IMR-90 (cell line): Measurements from ENCODE around the gene PMM2. TPM values are rescaled to one million over a fixed set of nuclear protein-coding genes. Genes with fewer than 3 reads are reported as not detected.

Experiments
- ATAC-seq: fragments of 200-7000 bp; cut with Tn5 transposase; 2 replicates; pipeline ENCODE4 v1.9.1; 2020; ENCODE audit warnings: low read depth, mild to moderate bottlenecking, moderate library complexity
- BruUV-seq: library from RNA; stranded (reverse); fragments of 400-500 nt; replicated peaks from 2 replicates; lab custom pipeline; 2021; lab: Mats Ljungman, UMichigan
- CTCF ChIA-PET: fragments of 300-600 bp; formaldehyde crosslinking; extraction: SDS; loops from one replicate; lab custom pipeline; 2021; ENCODE audit warnings: antibody characterized with exemption; lab: Yijun Ruan, JAX
- POLR2A ChIA-PET: fragments of 300-600 bp; sonication (Branson Sonifier 250); formaldehyde crosslinking; loops from one replicate; lab custom pipeline; 2022; ENCODE audit warnings: antibody characterized with exemption; ENCODE audit not compliant: unreplicated experiment; lab: Charles Lee
- DNase-seq: peaks from one replicate; pipeline ENCODE4 v3.0.0; 2013
- H2AFZ ChIP-seq: replicated peaks from 2 replicates; pipeline ENCODE3; 2013; ENCODE audit warnings: low read length, mild to moderate bottlenecking; ENCODE audit not compliant: poor library complexity
- H2AK5ac ChIP-seq: 2 replicates; pipeline ENCODE4 v1.6.1; 2013; ENCODE audit warnings: low read depth, low read length, inconsistent platforms
- H2AK9ac ChIP-seq: replicated peaks from 2 replicates; pipeline ENCODE3; 2013; ENCODE audit warnings: mild to moderate bottlenecking, low read depth, low read length, moderate library complexity; ENCODE audit not compliant: poor library complexity
- H2BK120ac ChIP-seq: 2 replicates; pipeline ENCODE4 v1.6.1; 2013; ENCODE audit warnings: low read depth, low read length, inconsistent platforms
- H2BK15ac ChIP-seq: 3 replicates; pipeline ENCODE4 v1.6.1; 2013; ENCODE audit warnings: low read depth, low read length, inconsistent platforms
- H2BK20ac ChIP-seq: 2 replicates; pipeline ENCODE4 v1.6.1; 2013; ENCODE audit warnings: low read depth, mild to moderate bottlenecking, inconsistent platforms, low read length, moderate library complexity
- H2BK5ac ChIP-seq: 2 replicates; pipeline ENCODE4 v1.6.1; 2013; ENCODE audit warnings: mild to moderate bottlenecking, low read depth, low read length, inconsistent platforms; ENCODE audit not compliant: poor library complexity, severe bottlenecking
- H3K14ac ChIP-seq: replicated peaks from 2 replicates; pipeline ENCODE4 v1.6.1; 2013; ENCODE audit warnings: low read depth, low read length, inconsistent platforms
- H3K18ac ChIP-seq: 2 replicates; pipeline ENCODE4 v1.6.1; 2013; ENCODE audit warnings: low read depth, low read length, control low read depth
- H3K23ac ChIP-seq: 2 replicates; pipeline ENCODE4 v1.6.1; 2013; ENCODE audit warnings: low read depth, low read length, inconsistent platforms
- H3K27ac ChIP-seq: 2 replicates; pipeline ENCODE4 v1.5.1; 2013; ENCODE audit warnings: mild to moderate bottlenecking, control low read depth, low read length; ENCODE audit not compliant: insufficient read depth
- H3K27me3 ChIP-seq: 2 replicates; pipeline ENCODE4 v1.6.1; 2013; ENCODE audit warnings: low read length; ENCODE audit not compliant: control insufficient read depth, insufficient read depth
- H3K36me3 ChIP-seq: 2 replicates; pipeline ENCODE4 v1.6.1; 2013; ENCODE audit warnings: low read length, mixed read lengths; ENCODE audit not compliant: control insufficient read depth, insufficient read depth
- H3K4ac ChIP-seq: 2 replicates; pipeline ENCODE4 v1.6.1; 2013; ENCODE audit warnings: low read depth, low read length, inconsistent platforms
- H3K4me1 ChIP-seq: 2 replicates; pipeline ENCODE4 v1.6.1; 2013; ENCODE audit warnings: low read length, mixed read lengths; ENCODE audit not compliant: control insufficient read depth, insufficient read depth
- H3K4me2 ChIP-seq: 2 replicates; pipeline ENCODE4 v1.6.1; 2013; ENCODE audit warnings: low read depth, mild to moderate bottlenecking, control low read depth, low read length, moderate library complexity
- H3K4me3 ChIP-seq: 2 replicates; pipeline ENCODE4 v1.5.1; 2013; ENCODE audit warnings: low read depth, mild to moderate bottlenecking, control low read depth, low read length, moderate library complexity; ENCODE audit not compliant: insufficient read depth
- H3K56ac ChIP-seq: 2 replicates; pipeline ENCODE4 v1.6.1; 2013; ENCODE audit warnings: low read length, inconsistent platforms; ENCODE audit not compliant: insufficient read depth; ENCODE audit errors: extremely low read depth
- H3K79me1 ChIP-seq, 2 experiments: 2 replicates each; pipeline ENCODE4 v1.6.1; 2013; ENCODE audit warnings: low read length in 2 of 2, inconsistent platforms in 1 of 2, low read depth in 1 of 2
- H3K9ac ChIP-seq: 2 replicates; pipeline ENCODE4 v1.6.1; 2013; ENCODE audit warnings: low read depth, low read length, control low read depth
- H3K9me1 ChIP-seq: 2 replicates; pipeline ENCODE4 v1.6.1; 2013; ENCODE audit warnings: low read length, inconsistent platforms; ENCODE audit not compliant: insufficient read depth
- H3K9me3 ChIP-seq: 2 replicates; pipeline ENCODE4 v1.6.1; 2013; ENCODE audit warnings: low read length; ENCODE audit not compliant: control insufficient read depth, insufficient read depth
- H4K20me1 ChIP-seq: 2 replicates; pipeline ENCODE4 v1.6.1; 2013; ENCODE audit warnings: low read length, inconsistent platforms; ENCODE audit not compliant: insufficient read depth
- H4K5ac ChIP-seq: 2 replicates; pipeline ENCODE4 v1.6.1; 2013; ENCODE audit warnings: mild to moderate bottlenecking, low read depth, low read length, control low read depth
- H4K8ac ChIP-seq, 2 experiments: 2 replicates each; pipeline ENCODE4 v1.6.1; 2013; ENCODE audit warnings: low read depth in 2 of 2, low read length in 2 of 2, control low read depth in 1 of 2, inconsistent platforms in 1 of 2
- H4K91ac ChIP-seq: 2 replicates; pipeline ENCODE4 v1.6.1; 2013; ENCODE audit warnings: low read depth, low read length, inconsistent platforms; ENCODE audit not compliant: insufficient read depth
- BHLHE40 ChIP-seq: fragments of 150-350 bp; IDR thresholded peaks from 2 replicates; pipeline ENCODE4 v1.6.1; 2016; ENCODE audit warnings: mild to moderate bottlenecking, low read depth, low read length
- CEBPB ChIP-seq: IDR thresholded peaks from 2 replicates; pipeline ENCODE4 v1.6.1; 2012; ENCODE audit warnings: low read depth, low read length, improper control_type of control experiment
- MAFK ChIP-seq: IDR thresholded peaks from 2 replicates; pipeline ENCODE4 v1.6.1; 2012; ENCODE audit warnings: low read depth, low read length, improper control_type of control experiment
- NFE2L2 ChIP-seq: fragments of 150-350 bp; IDR thresholded peaks from 2 replicates; pipeline ENCODE4 v1.6.1; 2016; ENCODE audit warnings: low read depth, mild to moderate bottlenecking, low read length
- POLR2A ChIP-seq: IDR thresholded peaks from 2 replicates; pipeline ENCODE4 v1.6.1; 2012; ENCODE audit warnings: mild to moderate bottlenecking, low read depth, low read length
- RAD21 ChIP-seq: IDR thresholded peaks from 2 replicates; pipeline ENCODE4 v1.6.1; 2012; ENCODE audit warnings: low read length, improper control_type of control experiment
- RFX5 ChIP-seq: IDR thresholded peaks from 2 replicates; pipeline ENCODE4 v1.8.0; 2012; ENCODE audit warnings: low read depth, mild to moderate bottlenecking, low read length, moderate library complexity
- SMC3 ChIP-seq: fragments of 150-350 bp; IDR thresholded peaks from 2 replicates; pipeline ENCODE4 v1.6.1; 2016; ENCODE audit warnings: low read depth, mild to moderate bottlenecking, antibody characterized with exemption, low read length, moderate library complexity
- WGBS, 2 experiments: methylation state at CpG; one replicate each; pipeline versions ENCODE4 v1.1.5 to v1.1.7; 2013; ENCODE audit warnings: missing lambda C conversion rate in 2 of 2; ENCODE audit not compliant: insufficient read length in 1 of 2; ENCODE audit errors: extremely low coverage in 2 of 2; 5-methylcytosine and 5-hydroxymethylcytosine counted together
- dilution Hi-C: fragments of 300-500 bp; cut with HindIII; formaldehyde crosslinking; loops from one replicate; pipeline ENCODE4 v1.14.3; 2018; ENCODE audit warnings: low sequenced_read_pairs; ENCODE audit not compliant: unreplicated experiment
- in situ Hi-C: fragments of 300-500 bp; cut with MboI; formaldehyde crosslinking; loops from 3 replicates; pipeline ENCODE4 v1.14.3; 2019; ENCODE audit warnings: low sequenced_read_pairs, inconsistent platforms, mixed read lengths
- intact Hi-C: fragments of 100-400 bp; cut with micrococcal nuclease; formaldehyde crosslinking; loops from 2 replicates; pipeline ENCODE4 v1.10.0; 2022
- polyA plus RNA-seq, 3 experiments: library from polyadenylated mRNA; depleted of rRNA; stranded (reverse); fragments of >200 nt; gene quantifications; 2 replicates each; pipeline ENCODE4 v1.2.3, GENCODE V29; 2012; ENCODE audit warnings: low replicate concordance in 1 of 3
- total RNA-seq: library from RNA; depleted of rRNA; stranded (reverse); fragments of >200 nt; gene quantifications from 2 replicates; pipeline ENCODE4 v1.2.3, GENCODE V29; 2012
- TF ChIP-seq, protein P1 (sequence below): conservative IDR thresholded peaks from 2 replicates; pipeline ENCODE4 v1.5.1; 2012; ENCODE audit warnings: mild to moderate bottlenecking, low read depth, low read length, improper control_type of control experiment
- TF ChIP-seq, protein P2 (sequence below): fragments of 150-350 bp; IDR thresholded peaks from 2 replicates; pipeline ENCODE4 v1.6.1; 2017; ENCODE audit warnings: mild to moderate bottlenecking, antibody characterized with exemption, low read length, low read depth
- TF ChIP-seq, protein P3 (sequence below): fragments of 150-350 bp; IDR thresholded peaks from 2 replicates; pipeline ENCODE4 v1.6.1; 2016; ENCODE audit warnings: low read depth, mild to moderate bottlenecking, low read length, moderate library complexity, borderline replicate concordance

Gene PMM2
- total and polyA plus RNA-seq, 2 of the 4 experiments (the other 2 are of a cell fraction): 25.8 to 38.9 TPM

DNA sequence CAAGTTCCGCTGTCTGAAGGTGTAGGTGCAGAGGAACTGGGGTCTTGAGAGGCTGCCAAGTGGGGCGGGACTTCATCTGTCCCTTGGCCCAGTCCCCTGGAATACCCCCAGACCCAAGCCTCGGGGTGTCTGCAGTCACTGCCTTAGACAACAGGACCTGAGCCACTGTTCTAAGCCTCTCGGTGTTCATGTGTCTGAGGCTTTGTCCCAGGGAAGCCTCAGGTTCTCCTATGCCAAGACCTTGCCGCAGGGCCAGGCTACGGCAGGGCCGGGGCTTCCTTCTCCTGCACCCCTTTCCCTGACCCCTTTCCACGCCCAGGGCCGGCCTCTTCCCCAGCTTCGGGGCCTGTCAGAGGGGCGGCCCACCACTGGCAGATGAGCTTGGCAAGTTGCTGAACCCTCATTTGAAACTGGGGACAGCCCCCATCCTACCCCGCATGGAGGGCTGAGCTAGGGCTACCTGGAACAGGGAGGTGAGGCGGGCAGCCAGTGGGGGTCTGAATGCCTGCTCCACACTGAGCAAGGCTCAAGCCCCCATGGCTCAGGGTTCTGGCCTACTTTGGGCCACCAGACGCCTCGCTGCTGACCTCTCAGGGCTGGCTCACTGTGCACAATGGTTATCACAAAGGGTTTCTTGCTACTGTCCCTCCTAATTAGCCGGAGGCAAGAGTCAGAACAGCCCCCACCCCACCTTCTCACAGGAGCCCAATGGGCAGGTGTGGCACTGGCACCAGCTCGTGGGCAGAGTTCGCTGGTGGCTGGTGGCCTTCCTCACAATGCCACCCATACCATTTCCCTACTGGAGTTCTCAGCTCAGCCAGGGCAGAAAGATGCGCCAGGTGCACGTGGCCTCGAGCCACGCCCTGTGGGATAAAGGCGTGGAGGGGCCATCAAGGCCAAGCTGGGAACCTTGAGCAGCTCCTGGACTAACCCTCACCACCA lies 91.6 kb downstream of the PMM2 start:
- Histone ChIP-seq H3K9ac (no peak overlapping the region), H2AK5ac (no peak overlapping the region), H3K18ac (no peak overlapping the region), H3K4me2 (no peak overlapping the region), H3K4me3 (no peak overlapping the region), H2BK20ac (no peak overlapping the region), H4K91ac (no peak overlapping the region), H3K79me1 (peaks cover 18 to 66% of the 10 kb centered on the region in 2 experiments; a peak in 3 of 4 replicates), H4K5ac (no peak overlapping the region), H3K27me3 (no peaks in the 10 kb centered on the region), H2BK5ac (no peak overlapping the region), H2BK15ac (no peak overlapping the region), H3K4ac (no peak overlapping the region), H4K8ac (no peak overlapping the region), H3K4me1 (peaks cover 25% of the 10 kb centered on the region), H2BK120ac (no peak overlapping the region), H3K14ac (no peak overlapping the region), H2AFZ (peak overlapping the region; percentile 44), H3K56ac (no peak overlapping the region), H3K9me1 (peaks cover 33% of the 10 kb centered on the region), H3K9me3 (no peaks in the 10 kb centered on the region), H3K36me3 (peaks cover 37% of the 10 kb centered on the region), H2AK9ac (peak overlapping the region; percentile 31), H4K20me1 (peaks cover 38% of the 10 kb centered on the region), H3K23ac (no peak overlapping the region), H3K27ac (no peak overlapping the region)
- POLR2A ChIA-PET: no interaction called here
- BruUV-seq: no TSS peak
- CTCF ChIA-PET: interaction anchor here (0.5 to 1.1 kb wide), 3 partner anchors 9 to 78 kb away, joined by 3 to 4 read pairs (median 4); no protein-coding TSS in a partner anchor
- no peak for TF ChIP-seq RAD21
- TF ChIP-seq NFE2L2: no peak
- no peak for TF ChIP-seq RFX5
- TF ChIP-seq POLR2A: no peak
- TF ChIP-seq CEBPB: no peak
- no peak for TF ChIP-seq SMC3
- no peak for TF ChIP-seq MAFK
- no peak for TF ChIP-seq BHLHE40
- TF ChIP-seq, protein P1, sequence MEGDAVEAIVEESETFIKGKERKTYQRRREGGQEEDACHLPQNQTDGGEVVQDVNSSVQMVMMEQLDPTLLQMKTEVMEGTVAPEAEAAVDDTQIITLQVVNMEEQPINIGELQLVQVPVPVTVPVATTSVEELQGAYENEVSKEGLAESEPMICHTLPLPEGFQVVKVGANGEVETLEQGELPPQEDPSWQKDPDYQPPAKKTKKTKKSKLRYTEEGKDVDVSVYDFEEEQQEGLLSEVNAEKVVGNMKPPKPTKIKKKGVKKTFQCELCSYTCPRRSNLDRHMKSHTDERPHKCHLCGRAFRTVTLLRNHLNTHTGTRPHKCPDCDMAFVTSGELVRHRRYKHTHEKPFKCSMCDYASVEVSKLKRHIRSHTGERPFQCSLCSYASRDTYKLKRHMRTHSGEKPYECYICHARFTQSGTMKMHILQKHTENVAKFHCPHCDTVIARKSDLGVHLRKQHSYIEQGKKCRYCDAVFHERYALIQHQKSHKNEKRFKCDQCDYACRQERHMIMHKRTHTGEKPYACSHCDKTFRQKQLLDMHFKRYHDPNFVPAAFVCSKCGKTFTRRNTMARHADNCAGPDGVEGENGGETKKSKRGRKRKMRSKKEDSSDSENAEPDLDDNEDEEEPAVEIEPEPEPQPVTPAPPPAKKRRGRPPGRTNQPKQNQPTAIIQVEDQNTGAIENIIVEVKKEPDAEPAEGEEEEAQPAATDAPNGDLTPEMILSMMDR: no peak
- TF ChIP-seq, protein P2, sequence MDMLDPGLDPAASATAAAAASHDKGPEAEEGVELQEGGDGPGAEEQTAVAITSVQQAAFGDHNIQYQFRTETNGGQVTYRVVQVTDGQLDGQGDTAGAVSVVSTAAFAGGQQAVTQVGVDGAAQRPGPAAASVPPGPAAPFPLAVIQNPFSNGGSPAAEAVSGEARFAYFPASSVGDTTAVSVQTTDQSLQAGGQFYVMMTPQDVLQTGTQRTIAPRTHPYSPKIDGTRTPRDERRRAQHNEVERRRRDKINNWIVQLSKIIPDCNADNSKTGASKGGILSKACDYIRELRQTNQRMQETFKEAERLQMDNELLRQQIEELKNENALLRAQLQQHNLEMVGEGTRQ: no peak
- TF ChIP-seq, protein P3, sequence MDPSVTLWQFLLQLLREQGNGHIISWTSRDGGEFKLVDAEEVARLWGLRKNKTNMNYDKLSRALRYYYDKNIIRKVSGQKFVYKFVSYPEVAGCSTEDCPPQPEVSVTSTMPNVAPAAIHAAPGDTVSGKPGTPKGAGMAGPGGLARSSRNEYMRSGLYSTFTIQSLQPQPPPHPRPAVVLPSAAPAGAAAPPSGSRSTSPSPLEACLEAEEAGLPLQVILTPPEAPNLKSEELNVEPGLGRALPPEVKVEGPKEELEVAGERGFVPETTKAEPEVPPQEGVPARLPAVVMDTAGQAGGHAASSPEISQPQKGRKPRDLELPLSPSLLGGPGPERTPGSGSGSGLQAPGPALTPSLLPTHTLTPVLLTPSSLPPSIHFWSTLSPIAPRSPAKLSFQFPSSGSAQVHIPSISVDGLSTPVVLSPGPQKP: no peak
- intact Hi-C loops (loop anchor here (5.0 to 10.0 kb wide), 2 partner anchors 56 to 118 kb away; no protein-coding TSS in a partner anchor), dilution Hi-C loops (no loop called here), in situ Hi-C loops (no loop called here)
- DNase-seq (no peak), ATAC-seq (no peak)
- WGBS, 2 experiments: 87% methylated on average over 9 of the region's 23 CpGs; no CpG with 5 or more reads in 1 of the 2 experiments
